Adrenal gland (tissue), 12 donors: ENCODE measurements around the gene AUTS2. TPM values are rescaled to one million over a fixed set of nuclear protein-coding genes. Genes with fewer than 3 reads are reported as not detected.
A peak's percentile ranks its signal among the peaks of the same experiment; 100 is the strongest.

ENCODE experiments used
- DNase-seq, 7 donors: peaks; one replicate each; pipeline ENCODE4 v3.0.0-alpha.2; 2019 to 2020
- H3K27ac ChIP-seq, 5 donors: fragments of 200-600 bp; sonication (generic) in 4 of 5; 1 replicate in 3 of 5; 2 replicates in 2 of 5; pipeline versions ENCODE4 v1.5.1 to v1.8.0; 2016 to 2020; ENCODE audit warnings: mild to moderate bottlenecking in 1 of 5
- H3K27me3 ChIP-seq: fragments of 200-600 bp; 2 replicates; pipeline ENCODE4 v1.8.0; 2021
- H3K36me3 ChIP-seq, 2 donors: fragments of 200-600 bp; replicated peaks in 1 of 2; 1 replicate in 1 of 2; 2 replicates in 1 of 2; pipeline versions ENCODE4 v1.5.1 to v1.8.0; 2018 to 2022
- H3K4me1 ChIP-seq, 2 donors: fragments of 200-600 bp; replicated peaks in 1 of 2; 1 replicate in 1 of 2; 2 replicates in 1 of 2; pipeline versions ENCODE4 v1.5.1 to v1.8.0; 2018 to 2021
- H3K4me3 ChIP-seq, 4 donors: fragments of 200-600 bp; sonication (generic) in 3 of 4; one replicate each; pipeline ENCODE4 v1.5.1; 2016 to 2018
- H3K9me3 ChIP-seq, 3 donors: fragments of 200-600 bp; sonication (generic) in 1 of 3; replicated peaks in 1 of 3; 1 replicate in 2 of 3; 2 replicates in 1 of 3; pipeline versions ENCODE4 v1.5.1 to v1.8.0; 2016 to 2021
- CTCF ChIP-seq, 6 experiments: fragments of 450-650 bp in 4 of 6; fragments of 200-600 bp in 2 of 6; sonication (generic) in 1 of 6; IDR thresholded peaks; 1 replicate in 5 of 6; 2 replicates in 1 of 6; pipeline versions ENCODE4 v1.5.1 to v1.8.0; 2016 to 2021; ENCODE audit warnings: antibody characterized with exemption in 6 of 6, mild to moderate bottlenecking in 2 of 6, moderate library complexity in 1 of 6
- POLR2A ChIP-seq, 2 donors: fragments of 450-650 bp; IDR thresholded peaks; one replicate each; pipeline ENCODE4 v1.6.1; 2017; ENCODE audit warnings: antibody characterized with exemption in 2 of 2, mild to moderate bottlenecking in 2 of 2, moderate library complexity in 1 of 2
- WGBS, 4 donors: extraction: QIAGEN DNeasy Blood & Tissue Kit in 2 of 4; methylation state at CpG; one replicate each; pipeline versions ENCODE4 v1.1.5 to v1.1.7; 2013 to 2017; 5-methylcytosine and 5-hydroxymethylcytosine counted together
- intact Hi-C, 2 donors: fragments of 100-400 bp; cut with DNase I; formaldehyde crosslinking; loops; one replicate each; pipeline versions ENCODE4 v1.14.1 to v1.15.0; 2022 to 2023
- polyA plus RNA-seq, 3 donors: library from polyadenylated mRNA; stranded (reverse); fragments of 200-250 nt in 2 of 3; fragments of 350-450 nt in 1 of 3; fragmentation: Illumina TruSeq in 1 of 3; extraction: RNeasy Lipid Tissue Mini Kit (QIAGEN cat#74804) in 1 of 3; gene quantifications; one replicate each; pipeline ENCODE4 v1.2.3, GENCODE V29; 2013 to 2014
- total RNA-seq, 9 donors: library from RNA; depleted of rRNA in 4 of 9; stranded (reverse); fragments of >200 nt in 4 of 9; fragments of 120-200 nt in 1 of 9; fragmentation: NEBNext Ultra II Directional in 1 of 9; extraction: Animal tissue kit (Norgen Biotek cat#: 25700) in 1 of 9; gene quantifications; one replicate each; pipeline versions ENCODE4 v1.1.0 to v1.2.4, GENCODE V29; 2013 to 2023
- donor health status: healthy with polysubstance abuse.
- donor health status: Bipolar disorder and iron deficiency.
- donor health status: DM: yes; HTN: yes; CAD: no.
- donor health status: DM: no; HTN: no; CAD: no.
- donor health status: DM: no; HTN: no; CAD: no.
- donor health status: DM: yes; HTN: yes; CAD: no.

AUTS2 gene
- total and polyA plus RNA-seq, 12 donors = 6.4 to 44.0 (median 15.2) TPM

- intact Hi-C loops = no loop called here
- TF ChIP-seq CTCF (IDR thresholded peaks at IDR 0.05) (no peak), POLR2A (IDR thresholded peaks at IDR 0.05) (no peak)
- no peak overlapping the region for H3K4me3 ChIP-seq
- no peaks in the 10 kb centered on the region for H3K27me3 ChIP-seq
- no peaks in the 10 kb centered on the region for H3K9me3 ChIP-seq
- peaks cover 6 to 28% of the 10 kb centered on the region in 2 donors for H3K4me1 ChIP-seq
- peak in 4 of 7 donors; percentile 25 to 41 (median 34) for DNase-seq
- 54 to 67% (median 62%) methylated on average over 3 of the region's 3 CpGs for WGBS, 4 donors
- no peak overlapping the region for H3K27ac ChIP-seq
- no peaks in the 10 kb centered on the region for H3K36me3 ChIP-seq
These were observed 262.2 kb downstream of the AUTS2 start for GRCh38 chr7:69860486-69860885.

- H3K27ac ChIP-seq = no peak overlapping the region
- no peak for DNase-seq
- no peak overlapping the region for H3K4me3 ChIP-seq
- TF ChIP-seq POLR2A (IDR thresholded peaks at IDR 0.05) = no peak
- TF ChIP-seq CTCF (IDR thresholded peaks at IDR 0.05) = no peak
- H3K27me3 ChIP-seq = no peaks in the 10 kb centered on the region
- H3K36me3 ChIP-seq = no peaks in the 10 kb centered on the region
- no peaks in the 10 kb centered on the region for H3K9me3 ChIP-seq
- H3K4me1 ChIP-seq = peaks cover 6 to 32% of the 10 kb centered on the region in 2 donors
- WGBS, 4 donors = 66 to 74% (median 67%) methylated on average over 3 of the region's 3 CpGs
- intact Hi-C loops = no loop called here
These were observed 262.8 kb downstream of the AUTS2 start for GRCh38 chr7:69860941-69861622.

GRCh38 chr7:69862413-69863064 is 264.3 kb downstream of the AUTS2 start:
- DNase-seq = no peak
- intact Hi-C loops = no loop called here
- H3K9me3 ChIP-seq = no peaks in the 10 kb centered on the region
- no peak overlapping the region for H3K4me3 ChIP-seq
- H3K27me3 ChIP-seq = no peaks in the 10 kb centered on the region
- no peaks in the 10 kb centered on the region for H3K36me3 ChIP-seq
- WGBS, 4 donors = 40 to 53% (median 44%) methylated on average over 5 of the region's 5 CpGs
- TF ChIP-seq CTCF (IDR thresholded peaks at IDR 0.05) (no peak), POLR2A (IDR thresholded peaks at IDR 0.05) (no peak)
- no peak overlapping the region for H3K27ac ChIP-seq
- peaks cover 6 to 32% of the 10 kb centered on the region in 2 donors for H3K4me1 ChIP-seq

- peak in 1 of 7 donors; percentile 66 for DNase-seq
- H3K27me3 ChIP-seq = no peaks in the 10 kb centered on the region
- H3K36me3 ChIP-seq = no peaks in the 10 kb centered on the region
- no peaks in the 10 kb centered on the region for H3K9me3 ChIP-seq
- H3K4me3 ChIP-seq = no peak overlapping the region
- no peak overlapping the region for H3K27ac ChIP-seq
- intact Hi-C loops = no loop called here
- TF ChIP-seq POLR2A (IDR thresholded peaks at IDR 0.05) = no peak
- no peak for TF ChIP-seq CTCF (IDR thresholded peaks at IDR 0.05)
- peaks cover 6 to 36% of the 10 kb centered on the region in 2 donors for H3K4me1 ChIP-seq
- 76 to 100% (median 88%) methylated on average over 1 of the region's 1 CpG for WGBS, 4 donors
These were observed 266.0 kb downstream of the AUTS2 start for GRCh38 chr7:69864274-69864673.
